SK-N-SH (cell line): Measurements from ENCODE around the gene IQSEC1. TPM values are rescaled to one million over a fixed set of nuclear protein-coding genes. Genes with fewer than 3 reads are reported as not detected.

Source experiments
- CTCF ChIA-PET: fragments of 300-600, 350-600 bp; formaldehyde crosslinking; extraction: SDS; loops from one replicate; lab custom pipeline; 2021; lab: Yijun Ruan, JAX
- POLR2A ChIA-PET: fragments of 350-600 bp; sonication (Branson Sonifier 250); formaldehyde crosslinking; extraction: SDS; loops from one replicate; lab custom pipeline; 2020; ENCODE audit warnings: antibody characterized with exemption, inconsistent platforms; lab: Yijun Ruan, JAX
- DNase-seq: peaks from one replicate; pipeline ENCODE4 v3.0.0; 2012
- H2AFZ ChIP-seq: fragments of 200-600 bp; sonication (generic); 2 replicates; pipeline ENCODE4 v1.8.1; 2016; ENCODE audit warnings: antibody characterized with exemption, mild to moderate bottlenecking, low read depth
- H3F3A ChIP-seq: fragments of 200-600 bp; sonication (generic); replicated peaks from 2 replicates; pipeline ENCODE3; 2016; ENCODE audit warnings: antibody characterized with exemption, mild to moderate bottlenecking; ENCODE audit not compliant: insufficient read depth
- H3K27ac ChIP-seq, 2 experiments: fragments of 200-500 bp in 1 of 2; fragments of 200-600 bp in 1 of 2; sonication (Bioruptor generic) in 1 of 2; sonication (generic), shearing (Covaris generic) in 1 of 2; 2 replicates each; pipeline versions ENCODE4 v1.5.1 to v1.6.1; 2014 to 2016; ENCODE audit warnings: low read depth in 2 of 2, inconsistent platforms in 1 of 2, low read length in 1 of 2, mild to moderate bottlenecking in 1 of 2, mixed read lengths in 1 of 2
- H3K27me3 ChIP-seq: fragments of 200-600 bp; sonication (generic), shearing (Covaris generic); 2 replicates; pipeline ENCODE4 v1.6.1; 2016; ENCODE audit warnings: mixed run types; ENCODE audit not compliant: insufficient read depth
- H3K36me3 ChIP-seq, 2 experiments: fragments of 200-500 bp in 1 of 2; fragments of 200-600 bp in 1 of 2; sonication (Bioruptor generic) in 1 of 2; sonication (generic) in 1 of 2; replicated peaks in 1 of 2; 2 replicates each; pipeline versions ENCODE3 to v1.5.1; 2014 to 2016; ENCODE audit warnings: low read length in 1 of 2, mild to moderate bottlenecking in 1 of 2; ENCODE audit not compliant: insufficient read depth in 2 of 2, control insufficient read depth in 1 of 2
- H3K4me1 ChIP-seq, 2 experiments: fragments of 200-500 bp in 1 of 2; fragments of 200-600 bp in 1 of 2; sonication (Bioruptor generic) in 1 of 2; sonication (generic), shearing (Covaris generic) in 1 of 2; 2 replicates each; pipeline versions ENCODE4 v1.5.1 to v1.6.1; 2014 to 2016; ENCODE audit warnings: low read depth in 1 of 2, low read length in 1 of 2, mixed run types in 1 of 2; ENCODE audit not compliant: insufficient read depth in 2 of 2, control insufficient read depth in 1 of 2
- H3K4me2 ChIP-seq: fragments of 200-600 bp; sonication (generic), shearing (Covaris generic); 2 replicates; pipeline ENCODE4 v1.6.1; 2017; ENCODE audit warnings: mixed run types
- H3K4me3 ChIP-seq, 2 experiments: fragments of 200-500 bp in 1 of 2; fragments of 200-600 bp in 1 of 2; sonication (Bioruptor generic) in 1 of 2; sonication (generic), shearing (Covaris generic) in 1 of 2; 2 replicates each; pipeline versions ENCODE4 v1.5.1 to v1.8.1; 2014 to 2016; ENCODE audit warnings: low read depth in 2 of 2, inconsistent platforms in 1 of 2, low read length in 1 of 2, mild to moderate bottlenecking in 1 of 2, mixed read lengths in 1 of 2, moderate library complexity in 1 of 2
- H3K79me2 ChIP-seq: fragments of 200-600 bp; sonication (generic); 2 replicates; pipeline ENCODE4 v1.8.1; 2017; ENCODE audit warnings: mild to moderate bottlenecking; ENCODE audit not compliant: insufficient read depth
- H3K9ac ChIP-seq: fragments of 200-600 bp; sonication (generic); 2 replicates; pipeline ENCODE4 v1.6.1; 2017; ENCODE audit warnings: mixed run types
- H3K9me2 ChIP-seq: fragments of 200-600 bp; sonication (generic); 2 replicates; pipeline ENCODE4 v1.6.1; 2017; ENCODE audit warnings: mixed run types
- H3K9me3 ChIP-seq: fragments of 200-600 bp; sonication (generic); 2 replicates; pipeline ENCODE4 v1.6.1; 2017; ENCODE audit warnings: mixed run types, mild to moderate bottlenecking, moderate library complexity
- H4K20me1 ChIP-seq: fragments of 200-600 bp; sonication (generic); 2 replicates; pipeline ENCODE4 v1.6.1; 2017; ENCODE audit warnings: mild to moderate bottlenecking, mixed run types; ENCODE audit not compliant: insufficient read depth
- ELF1 ChIP-seq: IDR thresholded peaks from 2 replicates; pipeline ENCODE4 v1.4.0; 2012
- EP300 ChIP-seq, 2 experiments: IDR thresholded peaks; 2 replicates each; pipeline versions ENCODE4 v1.4.0 to v1.6.1; 2012; ENCODE audit warnings: borderline replicate concordance in 1 of 2, low read depth in 1 of 2, low read length in 1 of 2
- JUND ChIP-seq: IDR thresholded peaks from 2 replicates; pipeline ENCODE4 v1.4.0; 2012
- NFIC ChIP-seq: IDR thresholded peaks from 2 replicates; pipeline ENCODE4 v1.4.0; 2012; ENCODE audit warnings: borderline replicate concordance
- PBX3 ChIP-seq: IDR thresholded peaks from 2 replicates; pipeline ENCODE4; 2012
- RAD21 ChIP-seq: IDR thresholded peaks from 2 replicates; pipeline ENCODE4 v1.6.1; 2012; ENCODE audit warnings: mild to moderate bottlenecking, low read length
- REST ChIP-seq: IDR thresholded peaks from 2 replicates; pipeline ENCODE4 v1.6.1; 2012; ENCODE audit warnings: mild to moderate bottlenecking, low read depth, low read length, moderate library complexity
- RXRA ChIP-seq: IDR thresholded peaks from 2 replicates; pipeline ENCODE4 v1.4.0; 2012; ENCODE audit warnings: low read depth, mild to moderate bottlenecking, borderline replicate concordance
- SMC3 ChIP-seq: IDR thresholded peaks from 2 replicates; pipeline ENCODE4 v1.6.1; 2012; ENCODE audit warnings: low read depth, low read length, improper control_type of control experiment
- TAF1 ChIP-seq: IDR thresholded peaks from 2 replicates; pipeline ENCODE4 v1.6.1; 2012; ENCODE audit warnings: low read depth, mild to moderate bottlenecking, low read length, moderate library complexity, borderline replicate concordance
- TEAD4 ChIP-seq: IDR thresholded peaks from 2 replicates; pipeline ENCODE4 v1.4.0; 2012; ENCODE audit warnings: mild to moderate bottlenecking, borderline replicate concordance; ENCODE audit not compliant: insufficient read depth
- WGBS: methylation state at CpG from one replicate; pipeline ENCODE4 v1.1.6; 2017; ENCODE audit warnings: low lambda C conversion rate; 5-methylcytosine and 5-hydroxymethylcytosine counted together
- polyA plus RNA-seq, 3 experiments: library from polyadenylated mRNA; depleted of rRNA; stranded (reverse); fragments of >200 nt; gene quantifications; 2 replicates each; pipeline ENCODE4 v1.2.3, GENCODE V29; 2012
- TF ChIP-seq, protein P1 (sequence below): IDR thresholded peaks from 2 replicates; pipeline ENCODE4 v1.4.0; 2012; ENCODE audit warnings: low read depth
- TF ChIP-seq, protein P2 (sequence below): IDR thresholded peaks from 2 replicates; pipeline ENCODE4 v1.4.0; 2012; ENCODE audit warnings: low read depth, borderline replicate concordance

Gene IQSEC1
- polyA plus RNA-seq, 1 of the 3 experiments (the other 2 are of a cell fraction), result 6.2 TPM

DNA sequence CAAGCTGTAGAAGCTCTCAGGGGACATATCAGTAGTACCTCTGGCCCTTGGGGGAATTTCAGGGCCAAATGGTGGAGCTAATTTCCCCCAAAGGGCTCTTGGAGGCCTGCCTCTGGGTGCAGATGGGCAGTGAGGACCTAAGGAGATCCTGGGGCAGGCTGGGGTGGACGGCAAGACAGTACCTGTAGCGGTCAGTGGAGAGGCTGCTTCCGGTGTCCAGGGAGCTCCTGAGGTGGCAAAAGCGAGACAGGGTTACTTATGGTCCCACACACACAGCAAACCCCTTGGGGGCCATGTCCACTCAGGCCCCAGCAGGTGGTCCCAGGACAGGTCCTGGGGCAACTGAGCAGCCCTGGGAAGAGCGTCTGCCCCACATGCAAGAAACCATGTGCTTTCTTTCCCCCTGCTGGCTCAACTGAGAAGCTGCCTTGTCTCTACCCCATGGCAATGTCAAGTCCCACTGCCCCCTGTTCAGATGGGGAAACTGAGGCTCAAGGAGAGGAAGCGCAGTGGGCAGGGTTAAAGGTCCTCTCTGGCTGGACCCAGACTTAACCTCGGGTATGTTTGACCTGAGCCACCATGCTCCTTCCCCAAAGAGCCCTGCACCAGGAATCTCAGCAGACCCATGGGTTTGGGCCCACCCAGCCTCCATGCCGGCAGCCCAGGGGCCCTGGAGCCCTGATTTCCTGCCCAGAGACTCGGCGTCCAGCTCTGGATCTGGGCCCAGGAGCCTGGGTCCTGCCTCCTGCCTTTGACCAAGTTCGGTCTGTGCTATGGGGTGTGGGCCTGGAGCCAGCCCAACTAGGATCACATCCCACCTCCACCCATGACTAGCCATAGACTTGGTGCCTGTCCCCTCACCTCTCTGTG, 25.7 kb downstream of the IQSEC1 start:
- H3K79me2 ChIP-seq, result no peaks in the 10 kb centered on the region
- no peaks in the 10 kb centered on the region for H4K20me1 ChIP-seq
- no peak overlapping the region for H3K4me3 ChIP-seq
- DNase-seq, result no peak
- no peak overlapping the region; a peak in 1 of 4 replicates for H3K27ac ChIP-seq
- no peaks in the 10 kb centered on the region for H3K36me3 ChIP-seq
- no peaks in the 10 kb centered on the region for H3K27me3 ChIP-seq
- H2AFZ ChIP-seq, result no peak overlapping the region
- H3K9ac ChIP-seq, result no peak overlapping the region
- H3F3A ChIP-seq, result no peaks in the 10 kb centered on the region
- H3K4me1 ChIP-seq, result peaks cover 0 to 62% of the 10 kb centered on the region in 2 experiments; a peak in 2 of 4 replicates
- H3K9me2 ChIP-seq, result no peaks in the 10 kb centered on the region
- POLR2A ChIA-PET, result no interaction called here
- H3K9me3 ChIP-seq, result no peaks in the 10 kb centered on the region
- WGBS, result 100% methylated on average over 1 of the region's 11 CpGs
- TF ChIP-seq TAF1, result no peak
- TF ChIP-seq NFIC, result no peak
- peak; percentile 22; the same call in 1 of the 2 replicates for TF ChIP-seq RAD21
- TF ChIP-seq SMC3, result no peak
- TF ChIP-seq PBX3, result no peak
- TF ChIP-seq, protein P1, sequence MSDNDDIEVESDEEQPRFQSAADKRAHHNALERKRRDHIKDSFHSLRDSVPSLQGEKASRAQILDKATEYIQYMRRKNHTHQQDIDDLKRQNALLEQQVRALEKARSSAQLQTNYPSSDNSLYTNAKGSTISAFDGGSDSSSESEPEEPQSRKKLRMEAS, result no peak
- TF ChIP-seq, all 33 proteins: peak for 1
- CTCF ChIA-PET, result interaction anchor here (0.8 to 2.0 kb wide), 7 partner anchors 8 to 92 kb away, joined by 3 to 8 read pairs (median 3); no protein-coding TSS in a partner anchor
- H3K4me2 ChIP-seq, result no peak overlapping the region

DNA sequence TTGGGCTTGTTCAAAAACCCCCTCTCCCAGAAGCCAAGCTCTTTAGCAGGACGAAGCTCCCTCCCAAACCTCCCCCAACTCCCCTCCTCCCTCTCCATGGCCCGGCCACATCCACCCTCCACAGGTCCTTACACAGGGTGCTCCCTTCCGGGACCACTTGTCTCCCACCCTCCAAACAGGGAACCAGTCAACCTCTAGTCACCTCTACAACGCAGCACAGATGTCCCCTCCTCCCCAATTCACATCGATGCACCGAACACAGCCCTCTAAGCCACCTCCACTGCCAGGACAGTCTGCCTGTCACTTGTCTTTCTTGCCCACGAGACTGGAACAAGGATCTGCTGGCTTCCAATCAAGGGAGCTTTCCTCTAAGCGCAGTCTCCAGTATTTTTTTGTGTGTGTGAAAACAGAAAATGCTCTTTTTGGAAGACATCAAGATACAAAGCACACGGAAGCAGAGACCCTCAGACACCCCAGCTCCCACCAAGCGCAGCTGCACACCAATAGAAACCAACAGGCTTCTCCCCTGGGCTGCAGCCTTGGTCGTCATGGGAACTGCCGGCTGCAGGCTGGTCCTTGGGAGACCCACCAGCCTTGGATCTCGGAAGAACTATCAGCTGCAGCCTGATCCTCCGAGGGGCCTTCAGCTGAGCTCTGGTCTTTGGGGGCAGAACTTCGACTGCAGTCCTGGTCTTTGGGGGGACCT, 26.5 kb downstream of the IQSEC1 start:
- ChIA-PET POLR2A (no interaction called here), CTCF (interaction anchor here (0.8 to 2.0 kb wide), 7 partner anchors 9 to 91 kb away, joined by 3 to 8 read pairs (median 3); no protein-coding TSS in a partner anchor)
- TF ChIP-seq, protein P2, sequence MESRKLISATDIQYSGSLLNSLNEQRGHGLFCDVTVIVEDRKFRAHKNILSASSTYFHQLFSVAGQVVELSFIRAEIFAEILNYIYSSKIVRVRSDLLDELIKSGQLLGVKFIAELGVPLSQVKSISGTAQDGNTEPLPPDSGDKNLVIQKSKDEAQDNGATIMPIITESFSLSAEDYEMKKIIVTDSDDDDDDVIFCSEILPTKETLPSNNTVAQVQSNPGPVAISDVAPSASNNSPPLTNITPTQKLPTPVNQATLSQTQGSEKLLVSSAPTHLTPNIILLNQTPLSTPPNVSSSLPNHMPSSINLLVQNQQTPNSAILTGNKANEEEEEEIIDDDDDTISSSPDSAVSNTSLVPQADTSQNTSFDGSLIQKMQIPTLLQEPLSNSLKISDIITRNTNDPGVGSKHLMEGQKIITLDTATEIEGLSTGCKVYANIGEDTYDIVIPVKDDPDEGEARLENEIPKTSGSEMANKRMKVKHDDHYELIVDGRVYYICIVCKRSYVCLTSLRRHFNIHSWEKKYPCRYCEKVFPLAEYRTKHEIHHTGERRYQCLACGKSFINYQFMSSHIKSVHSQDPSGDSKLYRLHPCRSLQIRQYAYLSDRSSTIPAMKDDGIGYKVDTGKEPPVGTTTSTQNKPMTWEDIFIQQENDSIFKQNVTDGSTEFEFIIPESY, result no peak
- TF ChIP-seq RAD21 (no peak), TEAD4 (no peak), REST (no peak), PBX3 (no peak), TAF1 (no peak), JUND (no peak), RXRA (no peak), EP300 (IDR thresholded peaks at IDR 0.05; ENCODE audit: borderline replicate concordance in 1 of 2, low read depth in 1 of 2, low read length in 1 of 2) (no peak), ELF1 (no peak)
- TF ChIP-seq, protein P1, result no peak

More for the DNA sequence above, 26.5 kb downstream of the IQSEC1 start:
- H3K36me3 ChIP-seq, result no peaks in the 10 kb centered on the region
- no peak for DNase-seq
- H2AFZ ChIP-seq, result no peak overlapping the region
- H3K27me3 ChIP-seq, result no peaks in the 10 kb centered on the region
- no peaks in the 10 kb centered on the region for H3K9me2 ChIP-seq
- H3F3A ChIP-seq, result no peaks in the 10 kb centered on the region
- no peak overlapping the region for H3K4me3 ChIP-seq
- 70% methylated on average over 11 of the region's 15 CpGs for WGBS
- H3K27ac ChIP-seq, result peak overlapping the region in 1 of 2 experiments; percentile 11; a peak in 1 of 4 replicates
- no peaks in the 10 kb centered on the region for H3K79me2 ChIP-seq
- H3K9me3 ChIP-seq, result no peaks in the 10 kb centered on the region
- H3K9ac ChIP-seq, result no peak overlapping the region
- no peaks in the 10 kb centered on the region for H4K20me1 ChIP-seq
- H3K4me2 ChIP-seq, result no peak overlapping the region
- H3K4me1 ChIP-seq, result peaks cover 0 to 68% of the 10 kb centered on the region in 2 experiments; a peak in 2 of 4 replicates
